GM18870 (cell line): ENCODE measurements around the gene VPS45.
A peak's percentile ranks its signal among the peaks of the same experiment; 100 is the strongest.
"Not testable (repeated sequence)": the region's sequence is repeated elsewhere in the genome, so short reads cannot be mapped to it uniquely, and the experiment has no call there.

Experiments used
- ATAC-seq: cut with Tn5 transposase; IDR thresholded peaks from one replicate; pipeline ENCODE4 v1.9.1; 2021; ENCODE audit warnings: moderate library complexity; ENCODE audit not compliant: unreplicated experiment

Gene VPS45, protein sequence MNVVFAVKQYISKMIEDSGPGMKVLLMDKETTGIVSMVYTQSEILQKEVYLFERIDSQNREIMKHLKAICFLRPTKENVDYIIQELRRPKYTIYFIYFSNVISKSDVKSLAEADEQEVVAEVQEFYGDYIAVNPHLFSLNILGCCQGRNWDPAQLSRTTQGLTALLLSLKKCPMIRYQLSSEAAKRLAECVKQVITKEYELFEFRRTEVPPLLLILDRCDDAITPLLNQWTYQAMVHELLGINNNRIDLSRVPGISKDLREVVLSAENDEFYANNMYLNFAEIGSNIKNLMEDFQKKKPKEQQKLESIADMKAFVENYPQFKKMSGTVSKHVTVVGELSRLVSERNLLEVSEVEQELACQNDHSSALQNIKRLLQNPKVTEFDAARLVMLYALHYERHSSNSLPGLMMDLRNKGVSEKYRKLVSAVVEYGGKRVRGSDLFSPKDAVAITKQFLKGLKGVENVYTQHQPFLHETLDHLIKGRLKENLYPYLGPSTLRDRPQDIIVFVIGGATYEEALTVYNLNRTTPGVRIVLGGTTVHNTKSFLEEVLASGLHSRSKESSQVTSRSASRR

GRCh38 chr1:150067184-150068108 is at the start of gene VPS45:
Gene VPS45 (plus strand): TSS chr1:150067776. CDS start chr1:150067858, 82 bp downstream.
- peak; percentile 56 for ATAC-seq

DNA sequence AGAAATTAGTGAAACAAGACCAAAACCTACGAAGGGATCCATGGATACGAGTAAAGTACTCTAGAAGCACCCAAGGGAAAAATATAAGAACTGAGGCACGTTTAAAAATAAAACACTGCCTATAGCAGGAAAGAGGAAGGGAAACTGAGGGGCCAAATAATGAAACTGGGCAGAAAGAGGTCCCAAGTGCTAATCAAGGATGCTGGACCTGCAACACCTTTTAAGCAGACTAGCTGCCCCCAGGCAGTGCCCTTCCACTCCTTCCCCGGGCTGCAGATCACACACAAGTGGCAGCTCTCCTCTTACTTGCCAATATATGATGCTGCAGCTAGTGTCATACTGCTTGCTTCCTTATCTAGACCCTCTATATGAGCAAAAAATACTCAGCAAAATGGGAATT is 49.4 kb upstream of the VPS45 start:
- no peak for ATAC-seq

GRCh38 chr1:150020711-150021110 is 46.9 kb upstream of the VPS45 start:
- no peak for ATAC-seq

DNA sequence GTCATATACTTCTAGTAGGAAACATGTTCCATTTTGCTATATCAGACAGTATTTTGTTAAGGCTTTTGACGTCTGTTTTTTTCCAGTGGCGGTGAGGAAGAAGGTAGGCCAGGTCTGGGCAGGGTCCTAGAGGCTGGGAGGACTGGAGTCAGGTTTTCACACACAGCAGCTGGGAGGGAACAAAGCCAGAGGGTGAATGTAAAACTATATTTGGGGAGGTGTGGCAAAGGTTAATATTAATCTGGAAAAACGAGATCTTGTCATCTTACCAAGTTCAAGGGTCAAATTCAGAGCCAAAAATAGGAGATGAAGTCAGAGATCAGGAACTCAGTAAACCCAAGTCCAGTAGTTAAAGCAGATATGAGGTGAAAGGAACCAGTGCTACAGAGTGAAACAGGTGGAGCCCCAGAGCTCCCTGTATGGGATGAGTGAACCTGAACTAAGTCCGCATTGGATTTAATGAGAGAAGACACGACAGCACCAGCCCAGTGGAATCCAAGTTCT is 46.3 kb upstream of the VPS45 start:
- ATAC-seq = no peak

GRCh38 chr1:150022357-150022756 is 45.2 kb upstream of the VPS45 start:
- ATAC-seq = no peak

GRCh38 chr1:150024156-150024555 is 43.4 kb upstream of the VPS45 start:
- no peak for ATAC-seq

GRCh38 chr1:150028322-150028721 is 39.3 kb upstream of the VPS45 start:
- ATAC-seq = no peak

DNA sequence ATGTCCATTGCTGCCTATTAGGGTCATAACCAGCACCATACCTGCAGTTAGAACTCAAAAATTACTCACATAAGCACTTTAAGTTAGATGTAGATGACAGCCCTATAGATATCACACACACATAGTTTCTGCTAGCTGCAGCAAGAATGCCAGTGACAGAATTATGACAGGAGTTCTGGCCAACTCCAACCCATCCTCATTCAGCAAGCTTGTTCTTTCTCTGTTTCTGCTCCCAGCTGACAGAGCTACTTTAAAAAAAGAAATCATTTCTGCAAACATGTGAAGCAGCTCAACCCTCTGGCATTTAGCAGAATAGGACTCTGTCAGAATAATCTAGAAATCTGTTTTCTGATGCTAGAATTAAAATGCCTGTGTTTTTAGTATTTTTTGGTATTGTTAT is 33.2 kb upstream of the VPS45 start:
- no peak for ATAC-seq

DNA sequence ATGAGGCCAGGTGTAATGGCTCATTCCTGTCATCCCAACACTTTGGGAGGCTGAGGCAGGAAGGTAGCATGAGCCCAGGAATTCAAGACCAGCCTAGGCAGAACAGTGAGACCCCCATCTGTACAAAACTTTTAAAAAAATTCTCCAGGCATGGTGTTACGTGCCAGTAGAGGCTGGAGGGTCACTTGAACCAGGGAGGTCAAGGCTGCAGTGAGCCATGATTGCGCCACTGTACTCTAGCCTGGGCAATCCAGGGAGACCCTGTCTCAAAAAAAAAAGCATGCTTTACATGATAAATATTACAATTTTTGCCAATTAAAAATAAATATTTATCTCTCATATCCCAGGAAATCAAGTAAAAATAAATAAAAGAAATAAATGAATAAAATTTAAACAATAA is 17.6 kb upstream of the VPS45 start:
- ATAC-seq = no peak

GRCh38 chr1:150051089-150051373 is 16.5 kb upstream of the VPS45 start:
- ATAC-seq = no peak

DNA sequence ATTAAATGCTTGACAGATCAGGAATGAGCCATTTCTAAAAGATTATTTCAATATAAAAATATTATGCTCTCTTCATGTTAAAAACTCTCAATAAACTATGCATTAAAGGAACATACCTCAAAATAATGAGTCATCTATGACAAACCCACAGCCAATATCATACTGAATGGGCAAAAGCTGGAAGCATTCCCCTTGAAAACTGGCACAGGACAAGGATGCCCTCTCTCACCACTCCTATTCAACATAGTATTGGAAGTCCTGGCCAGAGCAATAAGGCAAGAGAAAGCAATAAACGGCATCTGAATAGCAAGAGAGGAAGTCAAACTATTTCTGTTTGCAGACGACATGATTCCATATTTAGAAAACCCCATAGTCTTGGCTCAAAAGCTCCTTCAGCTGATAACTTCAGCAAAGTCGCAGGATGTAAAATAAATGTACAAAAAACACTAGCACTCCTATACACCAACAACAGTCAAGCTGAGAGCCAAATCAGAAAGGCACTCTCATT is 15.6 kb upstream of the VPS45 start:
- ATAC-seq = not testable (repeated sequence)

- ATAC-seq = no peak
These were observed 13.7 kb upstream of the VPS45 start for GRCh38 chr1:150053926-150054325.

DNA sequence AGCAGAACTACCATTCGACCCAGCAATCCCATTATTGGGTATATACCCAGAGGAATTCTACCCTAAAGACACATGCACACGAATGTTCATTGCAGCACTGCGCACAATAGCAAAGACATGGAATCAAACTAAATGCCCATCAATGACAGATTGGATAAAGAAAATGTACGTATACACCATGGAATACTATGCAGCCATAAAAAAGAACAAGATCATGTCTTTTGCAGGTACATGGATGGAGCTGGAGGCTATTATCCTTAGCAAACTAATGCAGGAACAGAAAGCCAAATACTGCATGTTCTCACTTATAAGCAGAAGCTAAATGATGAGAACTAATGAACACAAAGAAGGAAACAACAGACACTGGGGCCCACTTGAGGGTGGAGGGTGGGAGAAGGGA is 12.1 kb upstream of the VPS45 start:
- not testable (repeated sequence) for ATAC-seq

DNA sequence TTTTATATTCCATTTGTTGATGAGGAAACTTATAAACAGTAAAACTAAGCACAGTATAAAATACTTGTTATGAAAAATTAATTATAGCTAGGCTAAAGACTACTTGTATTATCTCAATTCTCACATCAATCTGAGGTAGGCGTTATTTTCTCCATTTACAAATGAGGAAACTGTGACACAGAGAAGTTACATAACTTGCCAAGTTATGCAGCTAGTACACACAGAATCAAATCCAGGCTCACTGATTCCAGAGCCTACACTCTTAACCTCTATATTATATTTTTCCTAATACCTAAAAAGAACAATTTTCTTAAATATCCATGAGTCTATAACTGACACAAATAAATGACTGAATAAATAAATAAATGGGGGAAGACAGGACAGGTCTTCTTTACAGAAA is 11.2 kb upstream of the VPS45 start:
- no peak for ATAC-seq

GRCh38 chr1:150060260-150060659 is 7.3 kb upstream of the VPS45 start:
- ATAC-seq = no peak

DNA sequence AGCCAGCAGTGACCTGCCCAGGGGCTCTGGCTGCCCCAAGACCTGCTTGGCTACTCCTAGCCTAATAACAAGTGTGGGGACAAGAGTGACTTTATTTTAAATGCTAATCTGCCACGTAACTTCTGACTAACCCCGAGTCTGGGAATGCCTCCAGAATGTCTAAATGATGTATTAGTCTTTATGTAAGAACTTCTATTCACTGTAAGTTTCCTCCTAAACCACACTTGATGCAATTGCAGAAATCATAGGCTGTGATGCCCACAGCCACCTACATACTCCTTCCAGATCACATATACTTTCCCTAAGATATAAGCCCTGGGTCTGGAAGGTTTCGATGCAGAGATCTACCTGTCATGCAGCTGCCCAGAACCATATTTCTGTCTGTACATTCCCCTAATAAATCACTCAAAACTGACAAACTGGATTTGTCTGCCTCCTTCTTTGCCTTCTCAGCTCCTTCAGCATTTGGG is 5.9 kb upstream of the VPS45 start:
- ATAC-seq = no peak

DNA sequence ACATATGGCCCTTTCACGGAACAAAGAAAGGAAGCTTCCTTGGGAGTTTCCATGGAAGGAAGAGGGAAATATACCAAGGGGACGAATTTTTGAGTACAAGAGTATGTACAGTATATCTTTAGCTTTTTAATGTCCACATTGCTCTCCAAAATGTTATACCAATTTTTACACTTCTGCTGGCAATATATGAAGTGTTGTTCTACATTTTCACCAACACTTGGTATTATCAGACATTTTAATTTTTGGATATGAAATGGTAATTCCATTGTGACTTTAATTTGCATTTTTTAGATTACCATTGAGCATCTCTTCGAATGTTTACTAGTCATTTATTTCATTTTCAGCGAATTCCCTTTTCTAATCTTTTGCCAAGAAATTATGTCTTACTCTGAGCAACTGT is 5.5 kb upstream of the VPS45 start:
- ATAC-seq = no peak

DNA sequence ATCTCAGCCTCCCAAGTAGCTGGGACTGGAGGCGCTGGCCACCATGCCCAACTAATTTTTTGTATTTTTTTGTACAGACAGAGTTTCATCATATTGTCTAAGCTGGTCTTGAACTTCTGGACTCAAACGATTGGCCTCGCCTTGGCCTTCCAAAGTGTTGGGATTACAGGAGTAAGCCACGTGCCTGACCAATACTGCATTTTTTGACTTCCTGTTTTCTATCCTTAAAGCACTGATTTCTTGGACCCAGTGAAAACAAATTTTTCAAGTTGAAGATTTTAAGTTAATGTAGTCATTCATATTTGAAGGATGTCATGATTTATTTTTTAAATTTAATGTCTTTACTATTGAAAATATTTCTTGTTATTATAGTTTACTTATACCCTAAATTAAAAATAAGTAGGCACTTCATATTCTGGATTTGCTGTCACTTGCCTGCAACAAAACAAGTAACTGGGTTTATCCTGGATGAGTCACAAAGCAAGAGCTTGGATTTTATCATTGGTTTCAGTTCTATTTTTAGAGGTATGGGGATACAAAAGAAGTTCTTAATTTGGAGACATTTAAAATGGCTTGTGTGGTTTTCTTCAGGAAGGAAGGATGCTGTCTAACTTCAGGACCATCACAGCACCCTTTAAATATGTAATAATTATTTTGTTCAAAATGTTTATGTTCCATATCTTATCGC is 2.2 kb upstream of the VPS45 start:
- no peak for ATAC-seq

DNA sequence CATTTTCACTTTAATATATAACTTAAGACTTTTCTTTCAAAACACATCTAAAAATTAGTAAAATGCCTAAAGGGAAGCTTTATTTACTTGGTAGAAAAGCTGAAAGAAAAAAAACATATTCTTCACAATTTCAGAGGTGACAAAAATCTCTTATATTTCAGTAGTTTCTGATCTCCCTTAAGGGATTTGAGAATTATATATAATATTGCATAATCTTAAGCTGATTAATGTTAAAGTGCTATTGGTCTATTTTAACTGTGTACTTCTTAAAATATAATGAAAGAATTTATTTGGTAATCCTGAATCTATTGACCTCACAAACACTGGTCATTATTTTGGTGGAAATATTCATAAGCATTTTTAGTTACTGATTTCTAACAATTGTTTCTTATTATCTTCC is 1.2 kb upstream of the VPS45 start:
- no peak for ATAC-seq

DNA sequence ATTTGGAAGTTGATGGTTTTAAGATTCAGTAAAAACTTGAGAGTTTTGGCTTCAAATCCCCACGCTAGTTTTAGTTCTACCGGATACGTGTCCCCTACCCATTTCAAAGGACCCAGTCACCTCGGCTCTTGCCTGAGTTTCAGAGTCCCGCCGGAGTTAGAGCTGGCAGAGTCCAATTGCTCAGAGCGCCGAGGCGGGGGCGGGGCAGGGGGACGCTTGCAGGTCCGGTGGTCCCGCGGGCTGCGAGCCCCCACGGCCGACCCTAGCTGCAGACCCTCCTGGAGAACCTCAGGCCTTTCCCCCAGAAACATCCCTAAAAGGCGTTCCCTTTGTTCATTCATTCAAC is 765 bp upstream of the VPS45 start:
- ATAC-seq = peak; percentile 26

GRCh38 chr1:150068109-150068435 is 496 bp downstream of the VPS45 start:
- ATAC-seq = no peak
